ENCODE data around the gene APBB2.

DNA sequence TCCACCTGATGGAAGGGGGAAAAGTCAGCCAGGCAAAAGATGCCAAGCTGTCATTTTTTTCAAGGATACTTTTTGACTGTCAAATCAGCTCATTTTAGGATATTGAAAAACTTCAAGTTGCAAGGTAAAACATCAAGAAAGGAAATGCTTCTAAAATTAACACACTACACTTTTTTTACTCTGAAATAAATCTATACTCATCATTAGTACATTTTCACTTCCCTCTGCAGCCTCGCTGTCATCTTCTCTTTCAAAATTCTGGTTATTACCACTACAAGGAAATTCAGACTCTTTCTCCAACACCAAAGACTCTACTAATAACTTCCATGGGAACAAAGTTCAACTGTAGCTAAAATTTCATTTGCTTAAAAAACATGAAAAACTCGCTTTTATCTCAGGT, 41.6 kb downstream of the APBB2 start:
- TF ChIP-seq, protein P1, sequence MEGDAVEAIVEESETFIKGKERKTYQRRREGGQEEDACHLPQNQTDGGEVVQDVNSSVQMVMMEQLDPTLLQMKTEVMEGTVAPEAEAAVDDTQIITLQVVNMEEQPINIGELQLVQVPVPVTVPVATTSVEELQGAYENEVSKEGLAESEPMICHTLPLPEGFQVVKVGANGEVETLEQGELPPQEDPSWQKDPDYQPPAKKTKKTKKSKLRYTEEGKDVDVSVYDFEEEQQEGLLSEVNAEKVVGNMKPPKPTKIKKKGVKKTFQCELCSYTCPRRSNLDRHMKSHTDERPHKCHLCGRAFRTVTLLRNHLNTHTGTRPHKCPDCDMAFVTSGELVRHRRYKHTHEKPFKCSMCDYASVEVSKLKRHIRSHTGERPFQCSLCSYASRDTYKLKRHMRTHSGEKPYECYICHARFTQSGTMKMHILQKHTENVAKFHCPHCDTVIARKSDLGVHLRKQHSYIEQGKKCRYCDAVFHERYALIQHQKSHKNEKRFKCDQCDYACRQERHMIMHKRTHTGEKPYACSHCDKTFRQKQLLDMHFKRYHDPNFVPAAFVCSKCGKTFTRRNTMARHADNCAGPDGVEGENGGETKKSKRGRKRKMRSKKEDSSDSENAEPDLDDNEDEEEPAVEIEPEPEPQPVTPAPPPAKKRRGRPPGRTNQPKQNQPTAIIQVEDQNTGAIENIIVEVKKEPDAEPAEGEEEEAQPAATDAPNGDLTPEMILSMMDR (conservative IDR thresholded peaks at IDR 0.05 in 1 of 2, IDR thresholded peaks at IDR 0.05 in 1 of 2; ENCODE audit: extremely low read depth in 1 of 2, insufficient read depth in 1 of 2, low read depth in 1 of 2, low read length in 2 of 2) = no peak
- no peak for TF ChIP-seq EZH2 (IDR thresholded peaks at IDR 0.05; ENCODE audit: borderline replicate concordance, low read length)
